ENCODE measurements around the gene MAST3.

DNA sequence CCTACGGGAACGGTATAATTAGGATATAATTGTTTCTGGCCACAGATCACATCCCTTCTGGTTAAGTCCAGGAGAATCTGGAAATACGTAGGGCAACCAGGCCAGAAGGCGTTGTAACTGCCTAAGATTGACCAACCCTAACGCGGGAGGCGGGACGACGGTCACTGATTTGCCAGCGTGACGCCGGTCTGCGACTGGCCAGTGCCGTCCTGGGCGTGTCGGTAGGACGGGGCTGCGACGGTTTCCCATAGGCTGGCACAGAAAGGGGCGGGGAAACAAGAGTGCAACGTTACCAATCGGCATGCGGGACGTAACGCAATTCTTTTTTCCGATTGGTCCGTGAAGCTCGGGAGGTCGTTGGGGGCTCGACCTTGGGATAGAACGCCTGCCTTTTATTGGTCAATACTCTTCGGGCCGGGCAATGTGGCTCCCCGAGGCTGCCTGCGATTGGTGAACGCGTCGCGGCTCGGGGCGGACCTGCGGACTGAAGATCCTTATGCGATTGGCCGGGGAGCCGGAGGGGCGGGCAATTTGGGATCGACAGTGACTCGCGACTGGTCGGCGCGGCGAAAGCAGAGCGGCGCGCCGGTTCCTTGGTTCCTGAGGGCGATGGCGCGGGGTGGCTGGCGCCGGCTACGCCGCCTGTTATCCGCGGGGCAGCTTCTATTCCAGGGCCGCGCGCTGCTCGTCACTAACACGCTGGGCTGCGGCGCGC lies 95.3 kb downstream of the MAST3 start, which contains the start of gene MPV17L2:
- TF ChIP-seq, protein P1, sequence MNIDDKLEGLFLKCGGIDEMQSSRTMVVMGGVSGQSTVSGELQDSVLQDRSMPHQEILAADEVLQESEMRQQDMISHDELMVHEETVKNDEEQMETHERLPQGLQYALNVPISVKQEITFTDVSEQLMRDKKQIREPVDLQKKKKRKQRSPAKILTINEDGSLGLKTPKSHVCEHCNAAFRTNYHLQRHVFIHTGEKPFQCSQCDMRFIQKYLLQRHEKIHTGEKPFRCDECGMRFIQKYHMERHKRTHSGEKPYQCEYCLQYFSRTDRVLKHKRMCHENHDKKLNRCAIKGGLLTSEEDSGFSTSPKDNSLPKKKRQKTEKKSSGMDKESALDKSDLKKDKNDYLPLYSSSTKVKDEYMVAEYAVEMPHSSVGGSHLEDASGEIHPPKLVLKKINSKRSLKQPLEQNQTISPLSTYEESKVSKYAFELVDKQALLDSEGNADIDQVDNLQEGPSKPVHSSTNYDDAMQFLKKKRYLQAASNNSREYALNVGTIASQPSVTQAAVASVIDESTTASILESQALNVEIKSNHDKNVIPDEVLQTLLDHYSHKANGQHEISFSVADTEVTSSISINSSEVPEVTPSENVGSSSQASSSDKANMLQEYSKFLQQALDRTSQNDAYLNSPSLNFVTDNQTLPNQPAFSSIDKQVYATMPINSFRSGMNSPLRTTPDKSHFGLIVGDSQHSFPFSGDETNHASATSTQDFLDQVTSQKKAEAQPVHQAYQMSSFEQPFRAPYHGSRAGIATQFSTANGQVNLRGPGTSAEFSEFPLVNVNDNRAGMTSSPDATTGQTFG (tag by site-specific recombination; IDR thresholded peaks at IDR 0.05; ENCODE audit: borderline replicate concordance) = no peak
- TF ChIP-seq, protein P2, sequence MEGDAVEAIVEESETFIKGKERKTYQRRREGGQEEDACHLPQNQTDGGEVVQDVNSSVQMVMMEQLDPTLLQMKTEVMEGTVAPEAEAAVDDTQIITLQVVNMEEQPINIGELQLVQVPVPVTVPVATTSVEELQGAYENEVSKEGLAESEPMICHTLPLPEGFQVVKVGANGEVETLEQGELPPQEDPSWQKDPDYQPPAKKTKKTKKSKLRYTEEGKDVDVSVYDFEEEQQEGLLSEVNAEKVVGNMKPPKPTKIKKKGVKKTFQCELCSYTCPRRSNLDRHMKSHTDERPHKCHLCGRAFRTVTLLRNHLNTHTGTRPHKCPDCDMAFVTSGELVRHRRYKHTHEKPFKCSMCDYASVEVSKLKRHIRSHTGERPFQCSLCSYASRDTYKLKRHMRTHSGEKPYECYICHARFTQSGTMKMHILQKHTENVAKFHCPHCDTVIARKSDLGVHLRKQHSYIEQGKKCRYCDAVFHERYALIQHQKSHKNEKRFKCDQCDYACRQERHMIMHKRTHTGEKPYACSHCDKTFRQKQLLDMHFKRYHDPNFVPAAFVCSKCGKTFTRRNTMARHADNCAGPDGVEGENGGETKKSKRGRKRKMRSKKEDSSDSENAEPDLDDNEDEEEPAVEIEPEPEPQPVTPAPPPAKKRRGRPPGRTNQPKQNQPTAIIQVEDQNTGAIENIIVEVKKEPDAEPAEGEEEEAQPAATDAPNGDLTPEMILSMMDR (tag by site-specific recombination; IDR thresholded peaks at IDR 0.05) = no peak
- no peak for TF ChIP-seq ZNF175 (tag by site-specific recombination; IDR thresholded peaks at IDR 0.05)
- TF ChIP-seq, protein P3, sequence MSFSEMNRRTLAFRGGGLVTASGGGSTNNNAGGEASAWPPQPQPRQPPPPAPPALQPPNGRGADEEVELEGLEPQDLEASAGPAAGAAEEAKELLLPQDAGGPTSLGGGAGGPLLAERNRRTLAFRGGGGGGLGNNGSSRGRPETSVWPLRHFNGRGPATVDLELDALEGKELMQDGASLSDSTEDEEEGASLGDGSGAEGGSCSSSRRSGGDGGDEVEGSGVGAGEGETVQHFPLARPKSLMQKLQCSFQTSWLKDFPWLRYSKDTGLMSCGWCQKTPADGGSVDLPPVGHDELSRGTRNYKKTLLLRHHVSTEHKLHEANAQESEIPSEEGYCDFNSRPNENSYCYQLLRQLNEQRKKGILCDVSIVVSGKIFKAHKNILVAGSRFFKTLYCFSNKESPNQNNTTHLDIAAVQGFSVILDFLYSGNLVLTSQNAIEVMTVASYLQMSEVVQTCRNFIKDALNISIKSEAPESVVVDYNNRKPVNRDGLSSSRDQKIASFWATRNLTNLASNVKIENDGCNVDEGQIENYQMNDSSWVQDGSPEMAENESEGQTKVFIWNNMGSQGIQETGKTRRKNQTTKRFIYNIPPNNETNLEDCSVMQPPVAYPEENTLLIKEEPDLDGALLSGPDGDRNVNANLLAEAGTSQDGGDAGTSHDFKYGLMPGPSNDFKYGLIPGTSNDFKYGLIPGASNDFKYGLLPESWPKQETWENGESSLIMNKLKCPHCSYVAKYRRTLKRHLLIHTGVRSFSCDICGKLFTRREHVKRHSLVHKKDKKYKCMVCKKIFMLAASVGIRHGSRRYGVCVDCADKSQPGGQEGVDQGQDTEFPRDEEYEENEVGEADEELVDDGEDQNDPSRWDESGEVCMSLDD (tag by site-specific recombination; IDR thresholded peaks at IDR 0.05) = no peak

Data from HEK293 (cell line).